Lung (tissue), 12 donors: ENCODE measurements around the gene VPS13D. TPM values are rescaled to one million over a fixed set of nuclear protein-coding genes. Genes with fewer than 3 reads are reported as not detected.
A peak's percentile ranks its signal among the peaks of the same experiment; 100 is the strongest.

Source experiments
- ATAC-seq: fragments of 200-7000 bp; cut with Tn5 transposase; one replicate; pipeline ENCODE4 v1.9.1; 2020; ENCODE audit warnings: moderate number of reproducible peaks; ENCODE audit not compliant: insufficient read depth, low FRiP score
- DNase-seq, 3 donors: peaks; one replicate each; pipeline ENCODE4 v3.0.0-alpha.2; 2013 to 2017
- H3K27ac ChIP-seq, 2 donors: one replicate each; pipeline ENCODE4 v1.5.1; 2013; ENCODE audit warnings: mild to moderate bottlenecking in 2 of 2, moderate library complexity in 2 of 2, control low read depth in 1 of 2, inconsistent platforms in 1 of 2, low read depth in 1 of 2, low read length in 1 of 2
- H3K27me3 ChIP-seq, 3 donors: one replicate each; pipeline ENCODE4 v1.5.1; 2013; ENCODE audit warnings: low read length in 2 of 3; ENCODE audit not compliant: control insufficient read depth in 3 of 3, insufficient read depth in 3 of 3
- H3K36me3 ChIP-seq, 4 donors: one replicate each; pipeline ENCODE4 v1.5.1; 2013; ENCODE audit warnings: low read length in 4 of 4, mild to moderate bottlenecking in 1 of 4, moderate library complexity in 1 of 4; ENCODE audit not compliant: control insufficient read depth in 4 of 4, insufficient read depth in 4 of 4
- H3K4me1 ChIP-seq, 5 donors: one replicate each; pipeline ENCODE4 v1.5.1; 2013; ENCODE audit warnings: low read length in 5 of 5, mild to moderate bottlenecking in 2 of 5, moderate library complexity in 1 of 5; ENCODE audit not compliant: control insufficient read depth in 5 of 5, insufficient read depth in 5 of 5
- H3K4me3 ChIP-seq: one replicate; pipeline ENCODE4 v1.5.1; 2013; ENCODE audit warnings: mild to moderate bottlenecking, control low read depth, moderate library complexity
- H3K9ac ChIP-seq, 2 donors: one replicate each; pipeline ENCODE4 v1.5.1; 2013; ENCODE audit warnings: low read length in 2 of 2, control low read depth in 1 of 2; ENCODE audit not compliant: insufficient read depth in 1 of 2
- H3K9me3 ChIP-seq, 4 donors: one replicate each; pipeline ENCODE4 v1.5.1; 2013; ENCODE audit warnings: low read length in 3 of 4, mild to moderate bottlenecking in 1 of 4, moderate library complexity in 1 of 4; ENCODE audit not compliant: control insufficient read depth in 4 of 4, insufficient read depth in 3 of 4
- CTCF ChIP-seq: IDR thresholded peaks from 2 replicates; pipeline ENCODE4 v1.5.1; 2012; ENCODE audit warnings: mild to moderate bottlenecking; ENCODE audit errors: control extremely low read depth, extremely low read depth
- WGBS, 2 donors: extraction: QIAGEN DNeasy Blood & Tissue Kit; methylation state at CpG; one replicate each; pipeline ENCODE4 v1.1.7; 2013; 5-methylcytosine and 5-hydroxymethylcytosine counted together
- polyA plus RNA-seq, 2 donors: library from polyadenylated mRNA; stranded (reverse); fragments of 200-250 nt; gene quantifications; one replicate each; pipeline ENCODE4 v1.2.1, GENCODE V29; 2013
- total RNA-seq, 2 donors: library from RNA; depleted of rRNA in 1 of 2; stranded (reverse); fragments of >200 nt in 1 of 2; gene quantifications; one replicate each; pipeline ENCODE4 v1.2.1, GENCODE V29; 2014 to 2021
- donor health status: control.
- donor health status: control.
- donor health status: Bipolar disorder and iron deficiency.
- donor health status: healthy.
- donor health status: DM: yes; HTN: yes; CAD: no.

Gene VPS13D
- total and polyA plus RNA-seq, 4 donors: 18.4 to 76.0 (median 37.5) TPM

GRCh38 chr1:12271033-12271432, 41.2 kb downstream of the VPS13D start:
- no peak overlapping the region for H3K4me3 ChIP-seq
- H3K9me3 ChIP-seq: no peaks in the 10 kb centered on the region
- 92 to 98% methylated on average over 4 of the region's 4 CpGs for WGBS, 2 donors
- H3K36me3 ChIP-seq: peaks cover 12 to 49% (median 33%) of the 10 kb centered on the region in 4 donors
- no peak for ATAC-seq
- no peaks in the 10 kb centered on the region for H3K27me3 ChIP-seq
- no peaks in the 10 kb centered on the region for H3K4me1 ChIP-seq
- DNase-seq: no peak
- H3K9ac ChIP-seq: no peak overlapping the region
- H3K27ac ChIP-seq: no peak overlapping the region
- no peak for TF ChIP-seq CTCF

- Histone ChIP-seq H3K9ac (no peak overlapping the region), H3K27me3 (no peaks in the 10 kb centered on the region), H3K4me3 (no peak overlapping the region), H3K9me3 (no peaks in the 10 kb centered on the region), H3K27ac (no peak overlapping the region), H3K36me3 (peaks cover 28 to 53% (median 46%) of the 10 kb centered on the region in 4 donors), H3K4me1 (no peaks in the 10 kb centered on the region)
- 87 to 91% methylated on average over 6 of the region's 6 CpGs for WGBS, 2 donors
- ATAC-seq (no peak), DNase-seq (no peak)
- TF ChIP-seq CTCF: no peak
Observed at GRCh38 chr1:12272770-12273169, 42.9 kb downstream of the VPS13D start.

- ATAC-seq (no peak), DNase-seq (peak; percentile 12 to 17 (median 16))
- no peaks in the 10 kb centered on the region for H3K27me3 ChIP-seq
- TF ChIP-seq CTCF: peak; percentile 15
- H3K9me3 ChIP-seq: no peaks in the 10 kb centered on the region
- peaks cover 21 to 51% (median 43%) of the 10 kb centered on the region in 4 donors for H3K36me3 ChIP-seq
- WGBS, 2 donors: 71 to 87% methylated on average over 4 of the region's 4 CpGs
- H3K4me1 ChIP-seq: no peaks in the 10 kb centered on the region
- no peak overlapping the region for H3K27ac ChIP-seq
- H3K4me3 ChIP-seq: no peak overlapping the region
- H3K9ac ChIP-seq: no peak overlapping the region
Observed at GRCh38 chr1:12275370-12275769, 45.5 kb downstream of the VPS13D start.

- Histone ChIP-seq H3K27me3 (no peaks in the 10 kb centered on the region), H3K4me3 (no peak overlapping the region), H3K27ac (no peak overlapping the region), H3K4me1 (no peaks in the 10 kb centered on the region), H3K36me3 (peaks cover 21 to 47% (median 39%) of the 10 kb centered on the region in 4 donors), H3K9ac (no peak overlapping the region), H3K9me3 (no peaks in the 10 kb centered on the region)
- DNase-seq: peak; percentile 37 to 55 (median 49)
- no peak for ATAC-seq
- TF ChIP-seq CTCF: no peak
- 75 to 83% methylated on average over 7 of the region's 7 CpGs for WGBS, 2 donors
Observed at GRCh38 chr1:12276225-12276624, 46.4 kb downstream of the VPS13D start.
